Left renal cortex interstitium (tissue), 4 donors: ENCODE data around the gene SLC7A10. TPM values are rescaled to one million over a fixed set of nuclear protein-coding genes. Genes with fewer than 3 reads are reported as not detected.
"Not testable (repeated sequence)": the region's sequence is repeated elsewhere in the genome, so short reads cannot be mapped to it uniquely, and the experiment has no call there.

Source experiments
- DNase-seq, 4 donors: peaks; one replicate each; pipeline ENCODE4 v3.0.0-alpha.2; 2013; ENCODE audit warnings: low read depth in 4 of 4, low spot score in 2 of 4, missing footprints in 1 of 4
- polyA plus RNA-seq, 4 donors: library from polyadenylated mRNA; unstranded; fragments of 120-200 nt; gene quantifications; one replicate each; pipeline ENCODE4 v1.2.1, GENCODE V29; 2013; ENCODE audit not compliant: insufficient read length in 4 of 4

SLC7A10 gene
- polyA plus RNA-seq, 4 donors, result 0.17 to 0.44 (median 0.42) TPM

GRCh38 chr19:33189453-33189852 is 36.2 kb downstream of the SLC7A10 start:
- no peak for DNase-seq

DNA sequence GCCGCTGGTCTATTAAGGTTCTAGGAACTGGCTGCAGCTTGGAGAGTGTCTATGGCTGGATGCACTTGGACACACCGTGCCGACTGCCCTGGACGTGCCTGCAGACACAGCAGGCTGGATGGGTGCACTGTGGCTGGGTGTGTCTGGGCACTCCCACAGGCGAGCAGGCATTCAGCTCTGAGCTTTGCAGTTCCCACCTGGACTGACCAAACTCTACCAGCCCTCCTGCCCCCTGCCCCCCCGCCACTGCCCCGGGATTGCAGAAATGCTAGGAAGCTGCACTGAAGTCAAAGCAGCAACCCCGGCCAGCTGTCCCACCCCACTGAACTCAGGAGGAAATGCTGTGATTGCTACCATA is 38.5 kb downstream of the SLC7A10 start:
- no peak for DNase-seq

DNA sequence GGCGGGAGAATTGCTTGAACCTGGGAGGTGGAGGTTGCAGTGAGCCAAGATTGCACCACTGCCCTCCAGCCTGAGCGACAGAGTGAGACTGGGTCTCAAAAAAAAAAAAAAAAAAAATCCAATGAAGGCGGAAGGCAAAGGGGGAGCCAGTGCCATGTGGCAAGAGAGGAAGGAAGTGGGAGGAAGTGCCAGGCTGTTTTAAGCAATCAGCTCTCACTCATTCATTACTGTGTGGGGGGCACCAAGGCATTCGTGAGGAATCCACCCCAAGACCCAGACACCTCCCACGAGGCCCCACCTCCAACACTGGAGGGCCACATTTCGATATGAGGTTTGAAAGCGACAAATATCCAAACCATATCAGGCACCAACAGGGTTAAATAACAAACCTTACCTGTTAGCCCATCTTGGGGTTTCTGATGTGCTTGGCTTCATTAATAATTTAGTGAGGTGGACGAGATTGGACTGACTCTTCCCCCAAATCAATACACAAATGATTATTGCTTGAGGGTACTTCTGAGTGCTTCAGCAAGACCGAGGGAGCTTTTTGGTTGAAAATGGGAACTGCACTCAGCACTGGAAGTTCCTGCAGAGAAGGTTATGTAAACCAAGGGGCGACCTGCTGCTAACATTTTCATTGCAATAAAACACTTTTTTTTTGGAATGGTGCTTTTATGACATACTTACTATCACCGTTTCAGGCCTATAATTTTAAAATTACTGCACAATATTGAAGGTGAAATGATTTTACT is 39.0 kb downstream of the SLC7A10 start:
- DNase-seq, result no peak

DNA sequence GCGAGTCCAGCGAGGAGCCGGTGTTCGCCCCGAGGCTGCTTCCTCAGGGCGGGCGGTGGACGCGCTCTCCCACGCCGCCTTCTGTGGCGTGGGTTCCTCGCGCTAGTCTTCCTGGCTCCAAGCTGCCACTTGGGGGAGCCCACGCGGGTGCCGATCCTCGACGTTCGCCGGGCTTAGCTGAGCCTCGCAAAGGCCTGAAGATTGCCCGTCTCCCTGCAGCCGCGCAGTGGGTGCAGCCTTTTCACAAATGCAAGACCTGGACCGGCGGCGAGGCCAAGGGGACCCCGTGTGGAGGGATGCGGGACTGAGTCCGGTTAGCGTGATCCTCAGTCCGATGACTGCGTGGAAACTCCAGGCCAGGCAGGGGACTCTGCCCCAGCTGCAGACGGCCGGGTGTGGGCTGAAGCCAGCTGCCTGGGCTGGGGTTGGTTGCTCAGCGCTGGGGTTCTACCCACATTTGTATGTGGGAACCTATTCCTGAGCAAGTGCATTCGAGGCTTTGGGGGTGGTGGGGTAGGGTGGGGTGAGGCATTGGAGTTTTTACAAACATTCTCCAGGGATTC is 48.2 kb downstream of the SLC7A10 start:
- DNase-seq, result no peak

- DNase-seq, result peak; percentile 96 to 99 (median 98)
Measured at GRCh38 chr19:33176670-33177416, 48.8 kb downstream of the SLC7A10 start.

- peak in 1 of 4 donors; percentile 18 for DNase-seq
Measured at GRCh38 chr19:33175886-33176669, 49.6 kb downstream of the SLC7A10 start.

- DNase-seq, result no peak
Measured at GRCh38 chr19:33175156-33175782, 50.4 kb downstream of the SLC7A10 start.

- DNase-seq, result no peak
Measured at GRCh38 chr19:33174186-33174585, 51.5 kb downstream of the SLC7A10 start.

GRCh38 chr19:33171916-33172359 is 53.7 kb downstream of the SLC7A10 start:
- DNase-seq, result no peak

GRCh38 chr19:33171222-33171795 is 54.3 kb downstream of the SLC7A10 start:
- no peak for DNase-seq

DNA sequence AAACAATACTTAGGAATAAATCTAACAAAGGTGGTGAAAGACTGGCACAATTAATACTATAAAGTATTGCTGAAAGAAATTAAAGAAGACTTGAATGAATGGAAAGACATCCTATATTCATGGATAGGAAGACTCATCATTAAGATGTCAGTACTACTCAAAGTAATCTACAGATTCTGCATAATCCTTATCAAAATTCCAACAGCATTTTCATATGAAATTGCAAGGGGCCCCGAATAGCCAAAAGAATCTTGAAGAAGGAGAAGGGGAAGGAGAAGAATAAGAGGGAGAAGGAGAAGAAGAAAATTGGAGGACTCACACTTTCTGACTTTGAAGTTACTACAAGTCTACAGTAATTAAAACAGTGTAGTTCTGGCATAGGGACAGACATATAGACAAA is 57.1 kb downstream of the SLC7A10 start:
- DNase-seq, result no peak

GRCh38 chr19:33167438-33167837 is 58.2 kb downstream of the SLC7A10 start:
- no peak for DNase-seq

GRCh38 chr19:33166037-33166436 is 59.6 kb downstream of the SLC7A10 start:
- not testable (repeated sequence) for DNase-seq

DNA sequence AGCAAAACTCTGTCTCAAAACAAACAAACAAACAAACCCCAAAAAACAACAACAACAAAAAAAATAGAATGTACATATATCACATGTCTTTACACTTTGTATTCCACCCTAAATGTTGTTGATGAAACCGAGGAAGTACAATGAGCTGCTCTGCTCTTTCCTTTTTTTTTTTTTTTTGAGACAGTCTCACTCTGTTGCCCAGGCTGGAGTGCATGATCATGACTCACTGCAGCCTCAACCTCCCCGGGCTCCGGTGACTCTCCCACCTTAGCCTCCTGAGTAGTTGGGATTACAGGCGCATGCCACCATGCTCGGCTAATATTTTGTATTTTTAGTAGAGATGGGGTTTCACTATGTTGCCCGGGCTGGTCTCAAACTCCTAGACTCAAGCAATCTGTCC is 62.2 kb downstream of the SLC7A10 start:
- DNase-seq, result no peak

- no peak for DNase-seq
Measured at GRCh38 chr19:33161201-33161600, 64.4 kb downstream of the SLC7A10 start.

DNA sequence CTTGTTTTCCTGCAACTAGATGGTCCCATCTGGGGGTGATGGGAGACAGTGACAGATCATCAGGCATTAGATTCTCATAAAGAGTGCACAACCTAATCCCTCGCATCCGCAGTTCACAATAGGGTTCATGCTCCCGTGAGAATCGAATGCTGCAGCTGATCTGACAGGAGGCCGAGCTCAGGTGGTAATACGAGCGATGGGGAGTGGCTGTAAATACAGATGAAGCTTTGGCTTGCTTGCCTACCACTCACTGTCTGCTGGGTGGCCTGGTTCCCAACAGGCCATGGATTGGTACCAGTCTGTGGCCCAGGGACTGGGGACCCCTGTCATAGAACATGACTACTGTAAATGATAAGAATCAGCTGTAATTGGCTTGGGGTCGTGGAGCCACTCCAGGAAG is 65.8 kb downstream of the SLC7A10 start:
- no peak for DNase-seq

DNA sequence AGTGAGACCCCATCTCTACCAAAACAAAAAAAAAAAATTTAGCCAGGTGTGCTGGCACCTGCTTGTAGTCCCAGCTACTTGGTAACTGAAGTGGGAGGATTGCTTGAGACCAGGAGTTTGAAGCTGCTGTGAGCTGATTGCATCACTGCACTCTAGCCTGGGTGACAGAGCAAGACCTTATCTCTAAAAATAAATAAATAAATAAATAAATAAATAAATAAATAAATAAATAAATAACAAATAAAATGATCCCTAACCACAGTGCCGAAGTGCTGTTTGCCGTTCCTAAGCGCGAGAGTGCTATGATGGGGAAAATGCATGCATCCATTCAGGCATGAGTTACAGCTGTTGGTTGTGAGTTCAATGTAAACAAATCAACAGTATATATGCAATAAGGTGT is 66.5 kb downstream of the SLC7A10 start:
- DNase-seq, result no peak
